Erythroblast (primary cell): ENCODE measurements around the gene RGS17.

Source experiments
- GATA1 ChIP-seq: IDR thresholded peaks from 2 replicates; pipeline ENCODE4 v1.6.1; 2011; ENCODE audit warnings: low read depth, mild to moderate bottlenecking, control low read depth, low read length, moderate library complexity
- POLR2A ChIP-seq: IDR thresholded peaks from 2 replicates; pipeline ENCODE4 v1.6.1; 2011; ENCODE audit warnings: mild to moderate bottlenecking, low read length

GRCh38 chr6:152959333-152959732 is 171.7 kb downstream of the RGS17 start:
- TF ChIP-seq POLR2A, result no peak
- no peak for TF ChIP-seq GATA1
